NCI-H460 (cell line): ENCODE measurements around the gene DEXI. TPM values are rescaled to one million over a fixed set of nuclear protein-coding genes. Genes with fewer than 3 reads are reported as not detected.

ENCODE experiments used
- DNase-seq: peaks from one replicate; pipeline ENCODE4 v3.0.0-alpha.2; 2016; ENCODE audit warnings: low read depth; ENCODE audit errors: extremely low read depth
- total RNA-seq: library from RNA; depleted of rRNA; stranded (reverse); fragments of >200 nt; shearing (Covaris generic); gene quantifications from 2 replicates; pipeline ENCODE4 v1.2.3, GENCODE V29; 2014; rRNA removed

The DEXI gene
- total RNA-seq, 1 experiment from 2014 or later, result 35.3 TPM

- no peak for DNase-seq
Observed at GRCh38 chr16:10906482-10906881, 35.8 kb downstream of the DEXI start.

GRCh38 chr16:10902999-10903398 lies 39.3 kb downstream of the DEXI start:
- no peak for DNase-seq

- no peak for DNase-seq
Observed at GRCh38 chr16:10897134-10897533, 45.1 kb downstream of the DEXI start.

DNA sequence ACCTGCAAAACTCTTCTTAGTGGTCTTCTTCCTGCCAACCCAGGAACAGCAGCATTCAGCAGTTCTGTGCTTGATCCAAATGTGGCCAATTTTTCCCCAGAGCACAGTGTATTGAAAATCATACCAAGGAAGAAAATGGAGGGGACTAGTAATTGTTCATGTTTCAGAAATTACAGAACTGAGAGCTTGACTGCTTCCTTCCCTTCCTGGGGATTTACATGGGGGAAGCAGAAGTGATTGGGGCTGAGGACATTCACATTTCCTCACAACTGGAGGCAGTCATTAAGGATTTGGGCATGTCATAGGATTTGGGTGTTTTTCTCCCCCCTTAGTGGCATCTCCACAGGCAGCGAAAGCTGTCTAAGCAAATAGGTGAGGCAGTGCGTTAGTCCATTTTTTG lies 45.5 kb downstream of the DEXI start:
- DNase-seq, result no peak

DNA sequence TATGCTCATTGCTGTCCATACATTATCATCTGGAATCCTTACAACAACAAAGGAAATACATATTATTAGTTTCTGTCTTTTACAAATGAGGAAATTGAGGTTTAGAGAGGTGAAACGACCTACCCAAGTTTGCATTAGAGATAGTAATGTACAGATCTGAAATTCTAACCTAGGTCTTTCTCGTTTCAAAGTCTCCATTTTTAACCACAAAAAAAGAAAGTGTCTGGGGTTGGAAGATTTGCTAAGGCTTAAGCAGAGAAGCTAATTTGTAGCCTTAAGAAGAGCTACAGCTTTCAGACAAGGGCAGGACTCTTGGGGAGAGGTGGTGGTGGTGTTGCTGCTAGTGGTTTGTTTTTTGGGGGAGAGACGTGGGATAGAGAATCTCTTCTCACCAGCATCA lies 46.1 kb downstream of the DEXI start:
- no peak for DNase-seq

- DNase-seq, result peak; percentile 44
Observed at GRCh38 chr16:10895053-10895946, 47.0 kb downstream of the DEXI start.

DNA sequence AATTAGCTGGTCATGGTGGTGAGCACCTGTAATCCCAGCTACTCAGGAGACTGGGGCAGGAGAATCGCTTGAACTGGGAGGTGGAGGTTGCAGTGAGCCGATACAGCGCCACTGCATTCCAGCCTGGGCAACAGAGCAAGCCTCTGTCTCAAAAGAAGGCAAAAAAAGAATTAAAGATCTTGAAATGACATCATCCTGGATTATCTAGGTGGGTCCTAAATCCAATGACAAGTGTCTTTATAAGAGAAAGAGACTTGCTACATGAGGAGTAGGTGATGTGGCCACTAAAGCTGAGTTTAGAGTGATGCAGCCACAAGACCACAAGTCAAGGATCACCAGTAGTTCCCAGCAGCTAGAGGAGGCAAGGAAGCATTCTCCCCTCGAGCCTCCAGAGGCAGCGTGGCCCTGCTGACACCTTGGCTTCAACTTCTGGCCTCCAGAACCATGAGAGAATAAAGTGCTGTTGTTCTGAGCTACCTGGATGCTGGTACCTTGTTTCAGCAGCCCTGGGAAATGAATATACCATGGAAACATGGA lies 49.4 kb downstream of the DEXI start:
- DNase-seq, result no peak

DNA sequence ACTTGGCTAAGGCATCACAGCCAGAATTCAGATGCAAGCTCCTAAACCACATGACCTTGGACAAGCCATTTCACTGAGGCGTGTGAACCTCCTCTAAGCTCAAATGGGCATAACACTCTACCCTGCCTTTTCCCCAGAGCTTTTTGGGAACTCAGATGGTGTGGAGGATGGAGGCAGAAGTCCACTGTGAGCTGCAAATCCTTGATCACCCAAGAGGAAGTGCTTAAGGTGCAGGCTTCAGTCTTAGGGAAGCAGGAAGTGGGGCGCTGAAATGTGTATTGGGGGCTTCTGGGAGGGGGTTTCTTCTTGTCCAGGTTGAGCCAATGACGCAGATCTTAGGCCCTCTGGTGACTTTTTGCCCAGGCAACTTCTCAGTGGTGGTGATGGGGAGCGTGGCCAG lies 52.4 kb downstream of the DEXI start:
- no peak for DNase-seq

- DNase-seq, result no peak
Observed at GRCh38 chr16:10888320-10888937, 53.8 kb downstream of the DEXI start.

- no peak for DNase-seq
Observed at GRCh38 chr16:10885246-10885645, 57.0 kb downstream of the DEXI start.

- DNase-seq, result no peak
Observed at GRCh38 chr16:10883004-10883403, 59.3 kb downstream of the DEXI start.

DNA sequence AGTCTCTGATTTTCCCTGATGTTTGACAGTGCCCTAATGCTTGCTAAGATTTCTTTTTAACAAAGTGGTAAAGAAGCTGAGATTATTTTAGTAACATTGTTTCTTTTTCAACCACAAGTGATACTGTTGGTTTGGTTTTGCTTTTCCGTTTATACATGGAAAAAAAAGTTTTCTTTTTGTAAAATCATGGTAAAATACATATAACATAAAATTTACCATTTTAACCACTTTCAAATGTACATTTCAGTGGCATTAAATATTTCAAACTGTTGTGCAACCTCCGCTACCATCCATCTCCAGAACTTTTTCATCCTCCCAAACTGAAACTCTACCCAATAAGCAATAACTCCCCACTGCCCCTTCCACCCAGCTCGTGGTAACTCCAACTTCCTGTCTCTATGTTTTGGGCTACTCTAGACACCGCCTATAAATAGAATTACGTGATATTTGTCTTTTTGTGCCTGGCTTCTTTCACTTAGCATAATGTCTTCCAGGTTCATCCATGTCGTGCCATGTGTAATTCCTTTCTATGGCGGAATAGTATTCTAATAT lies 60.7 kb downstream of the DEXI start:
- no peak for DNase-seq

- no peak for DNase-seq
Observed at GRCh38 chr16:10880594-10881452, 61.4 kb downstream of the DEXI start.

DNA sequence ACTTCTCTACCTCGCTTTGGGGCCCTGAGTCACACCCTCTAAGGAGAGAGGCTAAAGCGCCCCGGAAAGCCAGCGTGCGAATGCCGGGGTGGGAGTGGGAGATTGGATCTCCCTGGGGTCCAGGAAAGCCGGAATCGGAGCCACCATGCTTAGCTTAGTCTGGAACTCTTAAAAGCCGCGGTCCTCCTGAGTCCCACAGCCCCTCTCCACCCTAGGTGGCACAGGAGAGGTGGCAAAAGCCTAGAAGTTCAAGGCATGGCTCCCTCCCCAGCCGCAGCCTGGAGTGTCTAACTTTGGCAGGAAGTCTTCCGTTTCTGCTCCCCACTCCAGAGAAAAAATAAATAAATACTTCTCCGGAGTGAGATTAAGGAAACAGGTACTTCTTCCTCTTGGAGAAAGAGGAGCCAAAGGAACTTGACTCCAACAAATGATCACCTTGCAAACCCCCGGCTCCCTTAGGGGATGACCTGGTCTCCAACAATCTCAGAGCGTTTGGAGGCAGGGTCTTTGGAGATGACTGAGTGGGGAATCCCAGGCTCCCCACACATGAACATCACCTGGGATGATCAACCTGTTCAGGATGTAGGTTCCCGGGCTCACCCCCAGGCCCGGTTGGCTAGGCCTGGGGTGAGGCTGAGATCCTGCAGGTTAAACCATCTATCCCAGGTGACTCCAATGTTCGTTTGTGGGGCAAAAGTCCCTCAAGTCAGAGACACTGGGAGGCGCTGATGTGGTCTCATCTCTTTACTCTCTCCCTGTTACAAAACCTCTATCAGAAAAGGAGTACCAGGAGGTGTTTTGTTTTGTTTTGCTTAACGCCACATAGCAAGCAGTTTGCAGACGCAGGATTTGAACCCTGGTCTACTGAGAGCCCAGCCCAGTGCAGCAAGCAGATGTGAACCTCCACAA lies 62.3 kb downstream of the DEXI start:
- no peak for DNase-seq

Other genes with a start within 250 kb of the DEXI start
- not detected in 2 replicates for gene TEKT5, start 247.5 kb downstream of the DEXI start, total RNA-seq
- gene NUBP1, start 198.6 kb downstream of the DEXI start, total RNA-seq, result 22.9 and 24.1 TPM in 2 replicates
- not detected in 2 replicates for gene TVP23A, start 123.7 kb downstream of the DEXI start, total RNA-seq
- not detected in 2 replicates for gene CIITA, start 65.3 kb downstream of the DEXI start, total RNA-seq
- 9.9 and 10.8 TPM in 2 replicates for gene CLEC16A, start 2.1 kb upstream of the DEXI start, total RNA-seq